CD8-positive, alpha-beta memory T cell (primary cell): Measurements from ENCODE around the gene LSM4. TPM values are rescaled to one million over a fixed set of nuclear protein-coding genes. Genes with fewer than 3 reads are reported as not detected.

Experiments used
- CTCF ChIA-PET: fragments of 350-600 bp; sonication (Branson Sonifier 250); formaldehyde crosslinking; loops from one replicate; lab custom pipeline; 2021; ENCODE audit warnings: antibody characterized with exemption; lab: Charles Lee
- POLR2A ChIA-PET: fragments of 350-600 bp; sonication (Branson Sonifier 250); formaldehyde crosslinking; loops from one replicate; lab custom pipeline; 2021; ENCODE audit warnings: antibody characterized with exemption; lab: Charles Lee
- DNase-seq, 5 donors: peaks; one replicate each; pipeline versions ENCODE4 v3.0.0 to v3.0.0-alpha.2; 2020 to 2022; ENCODE audit warnings: mixed read lengths in 1 of 5
- H3K27ac ChIP-seq: one replicate; pipeline ENCODE4 v1.7.0; 2013; ENCODE audit warnings: low read depth, mild to moderate bottlenecking, low read length, moderate library complexity
- H3K27me3 ChIP-seq: 2 replicates; pipeline ENCODE4 v1.7.0; 2013; ENCODE audit warnings: low read length, mild to moderate bottlenecking; ENCODE audit not compliant: insufficient read depth, poor library complexity, severe bottlenecking
- H3K36me3 ChIP-seq: 2 replicates; pipeline ENCODE4 v1.7.0; 2013; ENCODE audit warnings: mild to moderate bottlenecking, low read length, moderate library complexity; ENCODE audit not compliant: insufficient read depth
- H3K4me1 ChIP-seq: 2 replicates; pipeline ENCODE4 v1.7.0; 2013; ENCODE audit warnings: mild to moderate bottlenecking, low read length, moderate library complexity; ENCODE audit not compliant: insufficient read depth
- H3K4me3 ChIP-seq: 2 replicates; pipeline ENCODE4 v1.7.0; 2013; ENCODE audit warnings: mild to moderate bottlenecking, low read length
- H3K9me3 ChIP-seq: 2 replicates; pipeline ENCODE4 v1.7.0; 2013; ENCODE audit warnings: mild to moderate bottlenecking, low read length
- H3K27ac Mint-ChIP-seq, 8 donors: one replicate each; pipeline ENCODE4 v1.8.0; 2020 to 2021; ENCODE audit warnings: mixed read lengths in 8 of 8, mild to moderate bottlenecking in 6 of 8, inconsistent platforms in 3 of 8, moderate library complexity in 3 of 8
- H3K27me3 Mint-ChIP-seq, 2 donors: one replicate each; pipeline ENCODE4 v1.8.0; 2020 to 2021; ENCODE audit warnings: mixed read lengths in 2 of 2, mild to moderate bottlenecking in 1 of 2, moderate library complexity in 1 of 2
- H3K36me3 Mint-ChIP-seq, 3 donors: one replicate each; pipeline ENCODE4 v1.8.0; 2020 to 2021; ENCODE audit warnings: mixed read lengths in 3 of 3, inconsistent platforms in 1 of 3, mild to moderate bottlenecking in 1 of 3
- H3K4me1 Mint-ChIP-seq, 3 donors: one replicate each; pipeline ENCODE4 v1.8.0; 2020 to 2021; ENCODE audit warnings: mixed read lengths in 3 of 3, inconsistent platforms in 1 of 3, mild to moderate bottlenecking in 1 of 3
- H3K4me3 Mint-ChIP-seq, 7 donors: one replicate each; pipeline ENCODE4 v1.8.0; 2020 to 2021; ENCODE audit warnings: mixed read lengths in 7 of 7, mild to moderate bottlenecking in 6 of 7, moderate library complexity in 4 of 7, inconsistent platforms in 2 of 7
- H3K9me3 Mint-ChIP-seq, 5 donors: one replicate each; pipeline ENCODE4 v1.8.0; 2020 to 2022; ENCODE audit warnings: mixed read lengths in 5 of 5, mild to moderate bottlenecking in 3 of 5, moderate library complexity in 2 of 5, inconsistent platforms in 1 of 5
- polyA plus RNA-seq: library from polyadenylated mRNA; unstranded; fragments of 300-500 nt; fragmentation: Illumina TruSeq; gene quantifications from one replicate; pipeline ENCODE4 v1.2.3, GENCODE V29; 2021
- total RNA-seq, 2 experiments: library from RNA; stranded (reverse); gene quantifications; one replicate each; pipeline ENCODE4 v1.2.3, GENCODE V29; 2021

The LSM4 gene
- total and polyA plus RNA-seq, 3 experiments from 2014 or later: 154 to 373 (median 351) TPM

- Histone ChIP-seq H3K27me3 (no peaks in the 10 kb centered on the region), H3K36me3 (no peaks in the 10 kb centered on the region), H3K27ac (peak overlapping the region; percentile 99), H3K4me3 (no peak overlapping the region), H3K4me1 (peaks cover 44% of the 10 kb centered on the region), H3K9me3 (no peaks in the 10 kb centered on the region)
- Mint-ChIP-seq H3K9me3 (peaks cover 0 to 1% (median 0%) of the 10 kb centered on the region in 5 donors), H3K36me3 (peaks cover 0 to 3% (median 0%) of the 10 kb centered on the region in 3 donors), H3K4me1 (peaks cover 32 to 50% (median 48%) of the 10 kb centered on the region in 3 donors), H3K27ac (peak overlapping the region; percentile 96 to 100 (median 98)), H3K4me3 (peak overlapping the region in 2 of 7 donors; percentile 81 to 95), H3K27me3 (peaks cover 0 to 3% of the 10 kb centered on the region in 2 donors)
- ChIA-PET CTCF (interaction anchor here (6.5 kb wide), 1 partner anchor 15 kb away, joined by 96 read pairs; the partner anchor contains the start of gene JUND), POLR2A (interaction anchor here (0.6 to 3.8 kb wide), 2 partner anchors 13 to 27 kb away, joined by 3 to 30 read pairs; partner anchors contain the start of gene LSM4)
- DNase-seq: no peak
Observed at GRCh38 chr19:18295034-18295451, 27.8 kb downstream of the LSM4 start.

GRCh38 chr19:18294467-18294864 lies 28.4 kb downstream of the LSM4 start:
- Histone ChIP-seq H3K9me3 (no peaks in the 10 kb centered on the region), H3K4me3 (no peak overlapping the region), H3K4me1 (peaks cover 50% of the 10 kb centered on the region), H3K27ac (peak overlapping the region; percentile 99), H3K36me3 (no peaks in the 10 kb centered on the region), H3K27me3 (no peaks in the 10 kb centered on the region)
- H3K27me3 Mint-ChIP-seq: peaks cover 0 to 3% of the 10 kb centered on the region in 2 donors
- peak overlapping the region; percentile 96 to 100 (median 98) for H3K27ac Mint-ChIP-seq
- peaks cover 0 to 3% (median 0%) of the 10 kb centered on the region in 3 donors for H3K36me3 Mint-ChIP-seq
- peaks cover 37 to 55% (median 53%) of the 10 kb centered on the region in 3 donors for H3K4me1 Mint-ChIP-seq
- peak overlapping the region; percentile 37 to 95 (median 80) for H3K4me3 Mint-ChIP-seq
- peak; percentile 88 to 98 (median 90) for DNase-seq
- peaks cover 0 to 1% (median 0%) of the 10 kb centered on the region in 5 donors for H3K9me3 Mint-ChIP-seq
- CTCF ChIA-PET: interaction anchor here (5.8 to 6.5 kb wide), 2 partner anchors 9 to 14 kb away, joined by 35 to 96 read pairs; partner anchors contain the start of gene JUND
- POLR2A ChIA-PET: interaction anchor here (0.6 to 3.8 kb wide), 3 partner anchors 10 to 28 kb away, joined by 3 to 30 read pairs (median 10); partner anchors contain the start of gene LSM4

- H3K4me1 Mint-ChIP-seq: peaks cover 38 to 59% (median 57%) of the 10 kb centered on the region in 3 donors
- CTCF ChIA-PET: interaction anchor here (1.0 to 6.5 kb wide), 4 partner anchors 10 to 102 kb away, joined by 3 to 96 read pairs (median 20); partner anchors contain the start of gene JUND
- peaks cover 52% of the 10 kb centered on the region for H3K4me1 ChIP-seq
- H3K27me3 Mint-ChIP-seq: peaks cover 0 to 3% of the 10 kb centered on the region in 2 donors
- no peaks in the 10 kb centered on the region for H3K27me3 ChIP-seq
- peak overlapping the region; percentile 96 to 100 (median 98) for H3K27ac Mint-ChIP-seq
- no peaks in the 10 kb centered on the region for H3K36me3 ChIP-seq
- H3K27ac ChIP-seq: peak overlapping the region; percentile 99
- H3K4me3 ChIP-seq: peak overlapping the region; percentile 86
- peaks cover 0 to 3% (median 0%) of the 10 kb centered on the region in 3 donors for H3K36me3 Mint-ChIP-seq
- peaks cover 0 to 1% (median 0%) of the 10 kb centered on the region in 5 donors for H3K9me3 Mint-ChIP-seq
- no peaks in the 10 kb centered on the region for H3K9me3 ChIP-seq
- POLR2A ChIA-PET: interaction anchor here (2.0 to 5.0 kb wide), 5 partner anchors 9 to 29 kb away, joined by 8 to 192 read pairs (median 30); partner anchors contain the start of genes JUND and LSM4
- peak in 1 of 5 donors; percentile 43 for DNase-seq
- H3K4me3 Mint-ChIP-seq: peak overlapping the region; percentile 75 to 95 (median 80)
Observed at GRCh38 chr19:18293642-18294466, 29.0 kb downstream of the LSM4 start.

- peak overlapping the region; percentile 96 to 100 (median 98) for H3K27ac Mint-ChIP-seq
- no peaks in the 10 kb centered on the region for H3K9me3 ChIP-seq
- ChIA-PET POLR2A (interaction anchor here (0.9 to 5.0 kb wide), 8 partner anchors 8 to 124 kb away, joined by 3 to 192 read pairs (median 9); partner anchors contain the start of genes JUND and LSM4), CTCF (interaction anchor here (1.0 to 6.5 kb wide), 7 partner anchors 9 to 126 kb away, joined by 3 to 96 read pairs (median 4); partner anchors contain the start of genes JUND, LSM4 and SSBP4)
- H3K27ac ChIP-seq: peak overlapping the region; percentile 99
- H3K27me3 ChIP-seq: no peaks in the 10 kb centered on the region
- peaks cover 52% of the 10 kb centered on the region for H3K4me1 ChIP-seq
- H3K36me3 ChIP-seq: no peaks in the 10 kb centered on the region
- peaks cover 0 to 1% (median 0%) of the 10 kb centered on the region in 5 donors for H3K9me3 Mint-ChIP-seq
- peaks cover 38 to 61% (median 59%) of the 10 kb centered on the region in 3 donors for H3K4me1 Mint-ChIP-seq
- peak overlapping the region; percentile 80 to 95 (median 90) for H3K4me3 Mint-ChIP-seq
- H3K36me3 Mint-ChIP-seq: peaks cover 0 to 3% (median 0%) of the 10 kb centered on the region in 3 donors
- peak overlapping the region; percentile 86 for H3K4me3 ChIP-seq
- peaks cover 0 to 3% of the 10 kb centered on the region in 2 donors for H3K27me3 Mint-ChIP-seq
- DNase-seq: peak in 1 of 5 donors; percentile 60
Observed at GRCh38 chr19:18292810-18293641, 29.9 kb downstream of the LSM4 start.

- Mint-ChIP-seq H3K27me3 (peaks cover 0 to 3% of the 10 kb centered on the region in 2 donors), H3K9me3 (peaks cover 0 to 1% (median 0%) of the 10 kb centered on the region in 5 donors), H3K27ac (peak overlapping the region; percentile 96 to 99 (median 97)), H3K4me3 (peak overlapping the region; percentile 80 to 95 (median 90)), H3K4me1 (peaks cover 38 to 61% (median 59%) of the 10 kb centered on the region in 3 donors), H3K36me3 (peaks cover 0 to 3% (median 0%) of the 10 kb centered on the region in 3 donors)
- CTCF ChIA-PET: interaction anchor here (0.9 to 6.5 kb wide), 8 partner anchors 9 to 127 kb away, joined by 3 to 96 read pairs (median 4); partner anchors contain the start of genes JUND, LSM4 and SSBP4
- POLR2A ChIA-PET: interaction anchor here (0.9 to 5.0 kb wide), 8 partner anchors 8 to 124 kb away, joined by 3 to 192 read pairs (median 9); partner anchors contain the start of genes JUND and LSM4
- H3K9me3 ChIP-seq: no peaks in the 10 kb centered on the region
- no peaks in the 10 kb centered on the region for H3K36me3 ChIP-seq
- peak in 1 of 5 donors; percentile 61 for DNase-seq
- H3K27ac ChIP-seq: peak overlapping the region; percentile 99
- no peaks in the 10 kb centered on the region for H3K27me3 ChIP-seq
- H3K4me3 ChIP-seq: peak overlapping the region; percentile 86
- H3K4me1 ChIP-seq: peaks cover 52% of the 10 kb centered on the region
Observed at GRCh38 chr19:18292462-18292809, 30.4 kb downstream of the LSM4 start.

GRCh38 chr19:18291590-18292461 lies 31.1 kb downstream of the LSM4 start:
- Histone ChIP-seq H3K9me3 (no peaks in the 10 kb centered on the region), H3K4me3 (peak overlapping the region; percentile 86), H3K4me1 (peaks cover 52% of the 10 kb centered on the region), H3K27me3 (no peaks in the 10 kb centered on the region), H3K27ac (peak overlapping the region; percentile 99), H3K36me3 (no peaks in the 10 kb centered on the region)
- Mint-ChIP-seq H3K27me3 (peaks cover 0 to 3% of the 10 kb centered on the region in 2 donors), H3K9me3 (peaks cover 0 to 1% (median 0%) of the 10 kb centered on the region in 5 donors), H3K4me1 (peaks cover 41 to 62% (median 61%) of the 10 kb centered on the region in 3 donors), H3K36me3 (peaks cover 0 to 3% (median 0%) of the 10 kb centered on the region in 3 donors), H3K4me3 (peak overlapping the region; percentile 80 to 95 (median 90)), H3K27ac (peak overlapping the region; percentile 96 to 99 (median 97))
- ChIA-PET POLR2A (interaction anchor here (0.9 to 5.0 kb wide), 8 partner anchors 7 to 125 kb away, joined by 3 to 192 read pairs (median 9); partner anchors contain the start of genes JUND and LSM4), CTCF (interaction anchor here (0.9 to 6.5 kb wide), 6 partner anchors 8 to 127 kb away, joined by 3 to 96 read pairs (median 4); partner anchors contain the start of genes JUND, LSM4 and SSBP4)
- DNase-seq: peak; percentile 75 to 89 (median 81)
